ENCODE measurements around the gene GATA3. TPM values are rescaled to one million over a fixed set of nuclear protein-coding genes. Genes with fewer than 3 reads are reported as not detected.

Gene GATA3
- total RNA-seq, 1 donor from 2014 or later = not detected

GRCh38 chr10:8059191-8059936 is 4.9 kb downstream of the GATA3 start:
- no peak overlapping the region for H3K9ac ChIP-seq
- no peaks in the 10 kb centered on the region for H3K79me2 ChIP-seq (ENCODE audit: low read depth)
- no peak overlapping the region for H3K27ac ChIP-seq
- peaks cover 73% of the 10 kb centered on the region for H3F3A ChIP-seq (ENCODE audit: low read depth)
- no peak overlapping the region for H3K27ac Mint-ChIP-seq
- no peaks in the 10 kb centered on the region for H3K36me3 ChIP-seq
- no peak overlapping the region for H2AFZ ChIP-seq (replicated peaks)
- peak; percentile 90 for TF ChIP-seq EZH2 (IDR thresholded peaks at IDR 0.05)
- TF ChIP-seq EZH2phosphoT487 (IDR thresholded peaks at IDR 0.05) = peak; percentile 38
- TF ChIP-seq CTCF (IDR thresholded peaks at IDR 0.05) = no peak
- DNase-seq (ENCODE audit: low spot score) = peak; percentile 45
- peaks cover 100% of the 10 kb centered on the region for H3K27me3 ChIP-seq
- H3K36me3 Mint-ChIP-seq = no peaks in the 10 kb centered on the region
- no peaks in the 10 kb centered on the region for H3K9me3 Mint-ChIP-seq
- H3K4me1 ChIP-seq = peaks cover 65% of the 10 kb centered on the region
- peaks cover 88% of the 10 kb centered on the region for H3K27me3 Mint-ChIP-seq (ENCODE audit: insufficient read depth, low read depth)
- peak overlapping the region; percentile 72 for H3K4me2 ChIP-seq
- peak overlapping the region; percentile 67 for H3K4me3 Mint-ChIP-seq
- H3K9me3 ChIP-seq (ENCODE audit: low read depth) = no peaks in the 10 kb centered on the region
- H4K20me1 ChIP-seq (ENCODE audit: low read depth) = peaks cover 80% of the 10 kb centered on the region
- no peak overlapping the region for H3K4me3 ChIP-seq
- peaks cover 47% of the 10 kb centered on the region for H3K4me1 Mint-ChIP-seq

- Histone ChIP-seq H3K27me3 (peaks cover 100% of the 10 kb centered on the region), H3K9ac (no peak overlapping the region), H3K36me3 (no peaks in the 10 kb centered on the region), H3K4me1 (peaks cover 66% of the 10 kb centered on the region), H3K79me2 (ENCODE audit: low read depth) (no peaks in the 10 kb centered on the region), H3K27ac (no peak overlapping the region), H3K9me3 (ENCODE audit: low read depth) (no peaks in the 10 kb centered on the region), H3K4me3 (peak overlapping the region; percentile 27), H3F3A (ENCODE audit: low read depth) (peaks cover 72% of the 10 kb centered on the region), H2AFZ (replicated peaks) (no peak overlapping the region), H4K20me1 (ENCODE audit: low read depth) (peaks cover 73% of the 10 kb centered on the region), H3K4me2 (peak overlapping the region; percentile 72)
- peaks cover 48% of the 10 kb centered on the region for H3K4me1 Mint-ChIP-seq
- H3K36me3 Mint-ChIP-seq = no peaks in the 10 kb centered on the region
- H3K27me3 Mint-ChIP-seq (ENCODE audit: insufficient read depth, low read depth) = peaks cover 89% of the 10 kb centered on the region
- peak; percentile 34 for TF ChIP-seq EZH2phosphoT487 (IDR thresholded peaks at IDR 0.05)
- TF ChIP-seq EZH2 (IDR thresholded peaks at IDR 0.05) = no peak
- peak overlapping the region; percentile 67 for H3K4me3 Mint-ChIP-seq
- H3K9me3 Mint-ChIP-seq = no peaks in the 10 kb centered on the region
- H3K27ac Mint-ChIP-seq = peak overlapping the region; percentile 4
- peak; percentile 76 for DNase-seq (ENCODE audit: low spot score)
Measured at GRCh38 chr10:8060010-8060703, 5.7 kb downstream of the GATA3 start.

- H3K9me3 Mint-ChIP-seq = no peaks in the 10 kb centered on the region
- H2AFZ ChIP-seq (replicated peaks) = no peak overlapping the region
- H3K9ac ChIP-seq = no peak overlapping the region
- H3K4me3 ChIP-seq = peak overlapping the region; percentile 27
- peaks cover 100% of the 10 kb centered on the region for H3K27me3 ChIP-seq
- H3K27ac Mint-ChIP-seq = no peak overlapping the region
- peaks cover 60% of the 10 kb centered on the region for H3K4me1 ChIP-seq
- DNase-seq (ENCODE audit: low spot score) = no peak
- peaks cover 72% of the 10 kb centered on the region for H3F3A ChIP-seq (ENCODE audit: low read depth)
- H3K4me2 ChIP-seq = peak overlapping the region; percentile 72
- H3K79me2 ChIP-seq (ENCODE audit: low read depth) = no peaks in the 10 kb centered on the region
- peaks cover 46% of the 10 kb centered on the region for H3K4me1 Mint-ChIP-seq
- H3K27me3 Mint-ChIP-seq (ENCODE audit: insufficient read depth, low read depth) = peaks cover 87% of the 10 kb centered on the region
- H4K20me1 ChIP-seq (ENCODE audit: low read depth) = peaks cover 68% of the 10 kb centered on the region
- H3K36me3 Mint-ChIP-seq = no peaks in the 10 kb centered on the region
- no peaks in the 10 kb centered on the region for H3K36me3 ChIP-seq
- no peak for TF ChIP-seq EZH2 (IDR thresholded peaks at IDR 0.05)
- peak; percentile 1 for TF ChIP-seq EZH2phosphoT487 (IDR thresholded peaks at IDR 0.05)
- no peaks in the 10 kb centered on the region for H3K9me3 ChIP-seq (ENCODE audit: low read depth)
- H3K27ac ChIP-seq = no peak overlapping the region
- H3K4me3 Mint-ChIP-seq = peak overlapping the region; percentile 67
Measured at GRCh38 chr10:8060704-8061121, 6.2 kb downstream of the GATA3 start.

GRCh38 chr10:8061274-8062211 is 7.1 kb downstream of the GATA3 start:
- peaks cover 44% of the 10 kb centered on the region for H3K4me1 Mint-ChIP-seq
- peaks cover 58% of the 10 kb centered on the region for H3K4me1 ChIP-seq
- H3K79me2 ChIP-seq (ENCODE audit: low read depth) = no peaks in the 10 kb centered on the region

More at GRCh38 chr10:8061274-8062211, 7.1 kb downstream of the GATA3 start:
- Histone ChIP-seq H3K9ac (no peak overlapping the region), H3F3A (ENCODE audit: low read depth) (peaks cover 72% of the 10 kb centered on the region), H3K4me2 (peak overlapping the region; percentile 72), H3K4me3 (peak overlapping the region; percentile 27), H3K36me3 (no peaks in the 10 kb centered on the region), H3K27me3 (peaks cover 100% of the 10 kb centered on the region), H4K20me1 (ENCODE audit: low read depth) (peaks cover 61% of the 10 kb centered on the region), H2AFZ (replicated peaks) (no peak overlapping the region), H3K9me3 (ENCODE audit: low read depth) (no peaks in the 10 kb centered on the region), H3K27ac (no peak overlapping the region)
- no peaks in the 10 kb centered on the region for H3K9me3 Mint-ChIP-seq
- H3K36me3 Mint-ChIP-seq = no peaks in the 10 kb centered on the region
- TF ChIP-seq CTCF (IDR thresholded peaks at IDR 0.05) = no peak
- TF ChIP-seq EZH2 (IDR thresholded peaks at IDR 0.05) = no peak
- no peak for TF ChIP-seq EZH2phosphoT487 (IDR thresholded peaks at IDR 0.05)
- H3K27ac Mint-ChIP-seq = no peak overlapping the region
- DNase-seq (ENCODE audit: low spot score) = peak; percentile 50
- H3K4me3 Mint-ChIP-seq = no peak overlapping the region
- peaks cover 81% of the 10 kb centered on the region for H3K27me3 Mint-ChIP-seq (ENCODE audit: insufficient read depth, low read depth)

All from neural progenitor cell (in vitro differentiated cells).